K562 (cell line): ENCODE results near the gene ANO8. TPM values are rescaled to one million over a fixed set of nuclear protein-coding genes. Genes with fewer than 3 reads are reported as not detected.

Experiments
- BCL6 ChIP-seq: fragments of 250-450 bp; sonication (Bioruptor Pico); IDR thresholded peaks from 2 replicates; pipeline ENCODE4 v1.4.0; 2020
- CHD1 ChIP-seq: fragments of 200-600 bp; sonication (generic); IDR thresholded peaks from one replicate; pipeline ENCODE4 v1.6.1; 2012; ENCODE audit warnings: mild to moderate bottlenecking, moderate library complexity, low read length, inconsistent platforms
- DNMT1 ChIP-seq: fragments of 450-650 bp; IDR thresholded peaks from 2 replicates; pipeline ENCODE4 v1.6.1; 2016; ENCODE audit warnings: antibody characterized with exemption, mild to moderate bottlenecking
- EGR1 ChIP-seq: fragments of 450-650 bp; conservative IDR thresholded peaks from 2 replicates; pipeline ENCODE4 v1.6.1; 2017; ENCODE audit warnings: mild to moderate bottlenecking
- MCM3 ChIP-seq: fragments of 450-650 bp; IDR thresholded peaks from 2 replicates; pipeline ENCODE4 v1.6.1; 2016
- MTA2 ChIP-seq: fragments of 450-650 bp; IDR thresholded peaks from 2 replicates; pipeline ENCODE4 v1.6.1; 2016; ENCODE audit warnings: low read depth
- PCBP1 ChIP-seq: fragments of 200-400 bp; formaldehyde crosslinking; IDR thresholded peaks from 2 replicates; pipeline ENCODE4 v1.6.1; 2018; ENCODE audit warnings: mild to moderate bottlenecking, low read depth, low read length; ENCODE audit not compliant: poor library complexity, severe bottlenecking
- PPARD ChIP-seq: fragments of 250-450 bp; sonication (Bioruptor Pico); IDR thresholded peaks from 2 replicates; pipeline ENCODE4 v1.8.0; 2022; ENCODE audit warnings: inconsistent platforms, mild to moderate bottlenecking, moderate library complexity
- TEAD2 ChIP-seq: fragments of 450-650 bp; IDR thresholded peaks from 2 replicates; pipeline ENCODE4 v1.6.1; 2016; ENCODE audit warnings: missing genetic modification characterization, control low read depth, missing compliant biosample characterization
- TOE1 ChIP-seq, 2 experiments: fragments of 450-650 bp in 1 of 2; sonication (generic) in 1 of 2; formaldehyde crosslinking in 1 of 2; IDR thresholded peaks; 2 replicates each; pipeline versions ENCODE4 v1.7.1 to v1.8.0; 2016 to 2022; ENCODE audit warnings: borderline replicate concordance in 2 of 2, mild to moderate bottlenecking in 2 of 2, antibody characterized with exemption in 1 of 2, inconsistent platforms in 1 of 2, low read depth in 1 of 2, missing genetic modification reagents in 1 of 2, moderate library complexity in 1 of 2
- polyA plus RNA-seq, 8 experiments: library from polyadenylated mRNA; depleted of rRNA in 4 of 8; stranded (reverse) in 5 of 8; unstranded in 3 of 8; fragments of >200 nt; fragmentation: Nextera tagmentation in 2 of 8; fragmentation: Illumina TruSeq in 1 of 8; extraction: Ambion mirVana in 2 of 8; extraction: Trizol in 1 of 8; gene quantifications; 2 replicates each; pipeline versions ENCODE4 v1.2.1 to v1.2.3, GENCODE V29; 2011 to 2014; ENCODE audit warnings: inconsistent platforms in 1 of 8, missing spikeins in 1 of 8
- total RNA-seq, 7 experiments: library from RNA; depleted of rRNA in 6 of 7; stranded (reverse); fragments of >200 nt in 6 of 7; fragmentation: Illumina TruSeq in 2 of 7; extraction: Trizol in 2 of 7; gene quantifications; 2 replicates each; pipeline versions ENCODE4 v1.2.1 to v1.2.3, GENCODE V29; 2011 to 2021; ENCODE audit warnings: low replicate concordance in 1 of 7
- TF ChIP-seq, protein P1 (sequence below): fragments of 250-450 bp; sonication (Bioruptor Pico); IDR thresholded peaks from 2 replicates; pipeline ENCODE4 v1.4.0; 2020; ENCODE audit warnings: mild to moderate bottlenecking, moderate library complexity
- TF ChIP-seq, protein P2 (sequence below): fragments of 450-650 bp; formaldehyde crosslinking; conservative IDR thresholded peaks from 2 replicates; pipeline ENCODE4 v1.4.0; 2022; ENCODE audit warnings: mild to moderate bottlenecking, missing genetic modification characterization
- TF ChIP-seq, protein P3 (sequence below): fragments of 250-450 bp; sonication (Bioruptor Pico); IDR thresholded peaks from 2 replicates; pipeline ENCODE4 v1.8.0; 2021; ENCODE audit warnings: mild to moderate bottlenecking, moderate library complexity
- TF ChIP-seq, protein P4 (sequence below): fragments of 450-650 bp; IDR thresholded peaks from one replicate; pipeline ENCODE4 v1.6.1; 2018; ENCODE audit warnings: mild to moderate bottlenecking, moderate library complexity; ENCODE audit not compliant: partially characterized antibody
- TF ChIP-seq, protein P5 (sequence below): fragments of 250-450 bp; sonication (Bioruptor Pico); IDR thresholded peaks from 2 replicates; pipeline ENCODE4 v1.8.0; 2021; ENCODE audit warnings: borderline replicate concordance, mild to moderate bottlenecking, moderate library complexity; ENCODE audit not compliant: poor library complexity, severe bottlenecking
- TF ChIP-seq, protein P6 (sequence below): fragments of 450-650 bp; formaldehyde crosslinking; IDR thresholded peaks from 2 replicates; pipeline ENCODE4 v1.4.0; 2020; ENCODE audit warnings: mild to moderate bottlenecking, moderate library complexity

ANO8 gene
- total and polyA plus RNA-seq, 9 of the 15 experiments (the other 6 are each of a cell fraction or from before 2014, with no cell fraction given): 0.07 to 7.6 (median 2.3) TPM; not detected in 1

DNA sequence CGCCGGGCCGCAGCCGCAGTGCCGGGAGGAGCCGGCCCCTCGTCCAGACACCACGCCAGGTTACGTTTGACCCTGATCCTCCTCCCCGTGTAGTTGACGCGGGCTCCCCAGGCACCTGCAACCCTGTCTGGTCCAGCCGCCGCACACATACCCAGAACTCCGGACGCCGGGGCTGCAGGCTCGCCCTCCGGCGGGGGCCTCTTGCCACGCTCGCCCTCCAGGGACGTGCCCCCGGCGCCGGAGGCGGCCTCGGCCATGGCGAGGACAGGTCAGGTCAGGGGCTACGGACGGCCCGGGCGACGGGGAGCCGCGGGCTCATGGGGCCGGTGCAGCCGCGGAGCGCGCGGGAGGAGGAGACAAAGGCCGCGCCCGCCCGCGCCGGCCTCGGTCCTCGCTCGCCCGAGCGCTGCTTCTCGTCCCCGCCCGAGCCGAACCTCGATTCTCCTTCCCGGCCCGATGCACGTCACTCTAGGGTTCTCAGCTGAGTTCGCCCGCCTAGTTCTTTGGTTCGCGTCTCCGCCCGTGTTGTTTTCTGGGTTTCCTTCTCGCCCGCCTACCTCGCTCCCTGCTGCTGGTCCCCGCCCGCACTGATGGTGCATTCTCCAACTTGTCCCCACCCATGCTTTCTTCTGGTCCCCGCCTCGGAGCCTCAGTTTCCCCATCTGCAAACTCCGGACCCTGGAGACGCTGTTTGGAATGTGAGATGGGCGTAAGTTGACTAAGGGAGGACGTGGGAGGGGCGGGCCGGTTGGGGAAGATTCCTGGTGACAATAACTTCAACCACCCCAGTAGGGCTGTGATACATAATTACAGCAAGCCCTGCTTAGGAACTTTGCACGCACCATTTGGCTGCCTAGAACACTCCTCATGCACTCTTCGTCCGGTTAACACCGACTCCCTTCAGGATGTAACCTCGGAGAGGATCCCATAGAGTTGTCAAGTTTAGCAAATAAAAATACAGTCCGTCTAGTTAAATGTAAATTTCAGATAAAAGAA is at the start of gene ANO8 (continued):
- TF ChIP-seq, protein P1, sequence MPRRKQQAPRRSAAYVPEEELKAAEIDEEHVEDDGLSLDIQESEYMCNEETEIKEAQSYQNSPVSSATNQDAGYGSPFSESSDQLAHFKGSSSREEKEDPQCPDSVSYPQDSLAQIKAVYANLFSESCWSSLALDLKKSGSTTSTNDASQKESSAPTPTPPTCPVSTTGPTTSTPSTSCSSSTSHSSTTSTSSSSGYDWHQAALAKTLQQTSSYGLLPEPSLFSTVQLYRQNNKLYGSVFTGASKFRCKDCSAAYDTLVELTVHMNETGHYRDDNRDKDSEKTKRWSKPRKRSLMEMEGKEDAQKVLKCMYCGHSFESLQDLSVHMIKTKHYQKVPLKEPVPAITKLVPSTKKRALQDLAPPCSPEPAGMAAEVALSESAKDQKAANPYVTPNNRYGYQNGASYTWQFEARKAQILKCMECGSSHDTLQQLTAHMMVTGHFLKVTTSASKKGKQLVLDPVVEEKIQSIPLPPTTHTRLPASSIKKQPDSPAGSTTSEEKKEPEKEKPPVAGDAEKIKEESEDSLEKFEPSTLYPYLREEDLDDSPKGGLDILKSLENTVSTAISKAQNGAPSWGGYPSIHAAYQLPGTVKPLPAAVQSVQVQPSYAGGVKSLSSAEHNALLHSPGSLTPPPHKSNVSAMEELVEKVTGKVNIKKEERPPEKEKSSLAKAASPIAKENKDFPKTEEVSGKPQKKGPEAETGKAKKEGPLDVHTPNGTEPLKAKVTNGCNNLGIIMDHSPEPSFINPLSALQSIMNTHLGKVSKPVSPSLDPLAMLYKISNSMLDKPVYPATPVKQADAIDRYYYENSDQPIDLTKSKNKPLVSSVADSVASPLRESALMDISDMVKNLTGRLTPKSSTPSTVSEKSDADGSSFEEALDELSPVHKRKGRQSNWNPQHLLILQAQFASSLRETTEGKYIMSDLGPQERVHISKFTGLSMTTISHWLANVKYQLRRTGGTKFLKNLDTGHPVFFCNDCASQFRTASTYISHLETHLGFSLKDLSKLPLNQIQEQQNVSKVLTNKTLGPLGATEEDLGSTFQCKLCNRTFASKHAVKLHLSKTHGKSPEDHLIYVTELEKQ (CRISPR knock-in tag): no peak
- TF ChIP-seq EGR1 (peak; percentile 46), MCM3 (no peak), TEAD2 (no peak), DNMT1 (no peak), BCL6 (CRISPR knock-in tag) (no peak), CHD1 (peak; percentile 85), MTA2 (no peak), PCBP1 (peak; percentile 80), TOE1 (IDR thresholded peaks at IDR 0.05; ENCODE audit: borderline replicate concordance) (peak; percentile 96), TOE1 (CRISPR knock-in tag; IDR thresholded peaks at IDR 0.05; ENCODE audit: borderline replicate concordance, low read depth) (no peak), PPARD (CRISPR knock-in tag) (no peak)
- TF ChIP-seq, protein P2, sequence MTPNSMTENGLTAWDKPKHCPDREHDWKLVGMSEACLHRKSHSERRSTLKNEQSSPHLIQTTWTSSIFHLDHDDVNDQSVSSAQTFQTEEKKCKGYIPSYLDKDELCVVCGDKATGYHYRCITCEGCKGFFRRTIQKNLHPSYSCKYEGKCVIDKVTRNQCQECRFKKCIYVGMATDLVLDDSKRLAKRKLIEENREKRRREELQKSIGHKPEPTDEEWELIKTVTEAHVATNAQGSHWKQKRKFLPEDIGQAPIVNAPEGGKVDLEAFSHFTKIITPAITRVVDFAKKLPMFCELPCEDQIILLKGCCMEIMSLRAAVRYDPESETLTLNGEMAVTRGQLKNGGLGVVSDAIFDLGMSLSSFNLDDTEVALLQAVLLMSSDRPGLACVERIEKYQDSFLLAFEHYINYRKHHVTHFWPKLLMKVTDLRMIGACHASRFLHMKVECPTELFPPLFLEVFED (CRISPR knock-in tag): no peak
- TF ChIP-seq, protein P3, sequence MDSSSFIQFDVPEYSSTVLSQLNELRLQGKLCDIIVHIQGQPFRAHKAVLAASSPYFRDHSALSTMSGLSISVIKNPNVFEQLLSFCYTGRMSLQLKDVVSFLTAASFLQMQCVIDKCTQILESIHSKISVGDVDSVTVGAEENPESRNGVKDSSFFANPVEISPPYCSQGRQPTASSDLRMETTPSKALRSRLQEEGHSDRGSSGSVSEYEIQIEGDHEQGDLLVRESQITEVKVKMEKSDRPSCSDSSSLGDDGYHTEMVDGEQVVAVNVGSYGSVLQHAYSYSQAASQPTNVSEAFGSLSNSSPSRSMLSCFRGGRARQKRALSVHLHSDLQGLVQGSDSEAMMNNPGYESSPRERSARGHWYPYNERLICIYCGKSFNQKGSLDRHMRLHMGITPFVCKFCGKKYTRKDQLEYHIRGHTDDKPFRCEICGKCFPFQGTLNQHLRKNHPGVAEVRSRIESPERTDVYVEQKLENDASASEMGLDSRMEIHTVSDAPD (CRISPR knock-in tag): no peak
- TF ChIP-seq, protein P4, sequence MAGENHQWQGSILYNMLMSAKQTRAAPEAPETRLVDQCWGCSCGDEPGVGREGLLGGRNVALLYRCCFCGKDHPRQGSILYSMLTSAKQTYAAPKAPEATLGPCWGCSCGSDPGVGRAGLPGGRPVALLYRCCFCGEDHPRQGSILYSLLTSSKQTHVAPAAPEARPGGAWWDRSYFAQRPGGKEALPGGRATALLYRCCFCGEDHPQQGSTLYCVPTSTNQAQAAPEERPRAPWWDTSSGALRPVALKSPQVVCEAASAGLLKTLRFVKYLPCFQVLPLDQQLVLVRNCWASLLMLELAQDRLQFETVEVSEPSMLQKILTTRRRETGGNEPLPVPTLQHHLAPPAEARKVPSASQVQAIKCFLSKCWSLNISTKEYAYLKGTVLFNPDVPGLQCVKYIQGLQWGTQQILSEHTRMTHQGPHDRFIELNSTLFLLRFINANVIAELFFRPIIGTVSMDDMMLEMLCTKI: no peak
- TF ChIP-seq, protein P5, sequence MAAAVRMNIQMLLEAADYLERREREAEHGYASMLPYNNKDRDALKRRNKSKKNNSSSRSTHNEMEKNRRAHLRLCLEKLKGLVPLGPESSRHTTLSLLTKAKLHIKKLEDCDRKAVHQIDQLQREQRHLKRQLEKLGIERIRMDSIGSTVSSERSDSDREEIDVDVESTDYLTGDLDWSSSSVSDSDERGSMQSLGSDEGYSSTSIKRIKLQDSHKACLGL (CRISPR knock-in tag): no peak
- TF ChIP-seq, protein P6, sequence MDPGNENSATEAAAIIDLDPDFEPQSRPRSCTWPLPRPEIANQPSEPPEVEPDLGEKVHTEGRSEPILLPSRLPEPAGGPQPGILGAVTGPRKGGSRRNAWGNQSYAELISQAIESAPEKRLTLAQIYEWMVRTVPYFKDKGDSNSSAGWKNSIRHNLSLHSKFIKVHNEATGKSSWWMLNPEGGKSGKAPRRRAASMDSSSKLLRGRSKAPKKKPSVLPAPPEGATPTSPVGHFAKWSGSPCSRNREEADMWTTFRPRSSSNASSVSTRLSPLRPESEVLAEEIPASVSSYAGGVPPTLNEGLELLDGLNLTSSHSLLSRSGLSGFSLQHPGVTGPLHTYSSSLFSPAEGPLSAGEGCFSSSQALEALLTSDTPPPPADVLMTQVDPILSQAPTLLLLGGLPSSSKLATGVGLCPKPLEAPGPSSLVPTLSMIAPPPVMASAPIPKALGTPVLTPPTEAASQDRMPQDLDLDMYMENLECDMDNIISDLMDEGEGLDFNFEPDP (CRISPR knock-in tag): no peak
